ENCODE results near the gene SORBS2. TPM values are rescaled to one million over a fixed set of nuclear protein-coding genes. Genes with fewer than 3 reads are reported as not detected.

Gene SORBS2
- total RNA-seq, 1 experiment from 2014 or later: 44.5 TPM

GRCh38 chr4:185755451-185755850, 56.5 kb downstream of the SORBS2 start (continued):
- TF ChIP-seq AFF4 (CRISPR knock-in tag; IDR thresholded peaks at IDR 0.05; ENCODE audit: borderline replicate concordance): no peak

- peaks cover 13% of the 10 kb centered on the region for H3K4me1 Mint-ChIP-seq
- ATAC-seq (no peak), DNase-seq (ENCODE audit: low spot score) (no peak)
- H3K9me3 Mint-ChIP-seq: peaks cover 5% of the 10 kb centered on the region
- H3K4me3 Mint-ChIP-seq: no peak overlapping the region
- H3K27me3 Mint-ChIP-seq (ENCODE audit: low read depth): no peaks in the 10 kb centered on the region
- ChIA-PET POLR2A (interaction anchor here (0.6 kb wide), 1 partner anchor 485 kb away, joined by 3 read pairs; no protein-coding TSS in a partner anchor), CTCF (no interaction called here)
- peaks cover 4% of the 10 kb centered on the region; the same call in 1 of the 2 replicates for H3K36me3 Mint-ChIP-seq
- H3K27ac Mint-ChIP-seq: no peak overlapping the region
- TF ChIP-seq ARID4B (CRISPR knock-in tag; IDR thresholded peaks at IDR 0.05; ENCODE audit: borderline replicate concordance) (no peak), CBFB (CRISPR knock-in tag; IDR thresholded peaks at IDR 0.05; ENCODE audit: low read depth) (no peak), GABPB1 (CRISPR knock-in tag; IDR thresholded peaks at IDR 0.05) (no peak), ZBTB43 (CRISPR knock-in tag; IDR thresholded peaks at IDR 0.05) (no peak), EMX1 (CRISPR knock-in tag; IDR thresholded peaks at IDR 0.05) (no peak), ERG (CRISPR knock-in tag; IDR thresholded peaks at IDR 0.05) (no peak), OVOL2 (CRISPR knock-in tag; IDR thresholded peaks at IDR 0.05; ENCODE audit: borderline replicate concordance) (no peak), PREB (CRISPR knock-in tag; IDR thresholded peaks at IDR 0.05; ENCODE audit: borderline replicate concordance) (no peak), JUN (CRISPR knock-in tag; IDR thresholded peaks at IDR 0.05) (no peak), NFATC4 (CRISPR knock-in tag; IDR thresholded peaks at IDR 0.05) (no peak), AR (CRISPR knock-in tag; IDR thresholded peaks at IDR 0.05) (no peak), MLX (CRISPR knock-in tag; IDR thresholded peaks at IDR 0.05) (no peak), ZNF512 (CRISPR knock-in tag; IDR thresholded peaks at IDR 0.05; ENCODE audit: borderline replicate concordance) (no peak), GTF2I (CRISPR knock-in tag; conservative IDR thresholded peaks at IDR 0.05) (no peak), IRF1 (CRISPR knock-in tag; IDR thresholded peaks at IDR 0.05) (no peak), SP1 (CRISPR knock-in tag; conservative IDR thresholded peaks at IDR 0.05) (no peak), TEAD4 (CRISPR knock-in tag; IDR thresholded peaks at IDR 0.05) (no peak)
Observed at GRCh38 chr4:185754961-185755360, 57.0 kb downstream of the SORBS2 start.

Measured in WTC11 (cell line).